H9 (cell line): ENCODE data around the gene ELMOD1. TPM values are rescaled to one million over a fixed set of nuclear protein-coding genes. Genes with fewer than 3 reads are reported as not detected.

ENCODE experiments used
- DNase-seq: peaks from one replicate; pipeline ENCODE4 v3.0.0-alpha.2; 2017
- H2AFZ ChIP-seq: one replicate; pipeline ENCODE4 v1.6.1; 2013; ENCODE audit warnings: mild to moderate bottlenecking, low read length, control low read depth, moderate library complexity
- H2AK5ac ChIP-seq: 2 replicates; pipeline ENCODE4 v1.6.1; 2013; ENCODE audit warnings: low read length, control low read depth, mixed read lengths; ENCODE audit not compliant: insufficient read length
- H2BK120ac ChIP-seq: one replicate; pipeline ENCODE4 v1.6.1; 2013; ENCODE audit warnings: low read depth, mild to moderate bottlenecking, low read length, control low read depth, inconsistent platforms; ENCODE audit not compliant: poor library complexity, severe bottlenecking
- H2BK12ac ChIP-seq: 2 replicates; pipeline ENCODE4 v1.6.1; 2013; ENCODE audit warnings: low read length, control low read depth, mixed read lengths, low read depth; ENCODE audit not compliant: insufficient read length
- H2BK15ac ChIP-seq: 2 replicates; pipeline ENCODE4 v1.6.1; 2013; ENCODE audit warnings: low read depth, low read length, control low read depth
- H2BK20ac ChIP-seq: one replicate; pipeline ENCODE4 v1.6.1; 2013; ENCODE audit warnings: low read depth, mild to moderate bottlenecking, low read length, control low read depth, inconsistent platforms; ENCODE audit not compliant: poor library complexity, severe bottlenecking
- H2BK5ac ChIP-seq: 2 replicates; pipeline ENCODE4 v1.6.1; 2013; ENCODE audit warnings: low read length, control low read depth, mixed read lengths; ENCODE audit not compliant: insufficient read length
- H3K14ac ChIP-seq: 2 replicates; pipeline ENCODE4 v1.6.1; 2013; ENCODE audit warnings: low read length, control low read depth; ENCODE audit not compliant: insufficient read depth
- H3K18ac ChIP-seq: 2 replicates; pipeline ENCODE4 v1.6.1; 2013; ENCODE audit warnings: low read depth, mild to moderate bottlenecking, mixed read lengths, low read length, control low read depth; ENCODE audit not compliant: insufficient read length
- H3K23ac ChIP-seq: 2 replicates; pipeline ENCODE4 v1.6.1; 2013; ENCODE audit warnings: low read length, control low read depth, mixed read lengths, low read depth; ENCODE audit not compliant: insufficient read length
- H3K23me2 ChIP-seq: 2 replicates; pipeline ENCODE4 v1.6.1; 2013; ENCODE audit warnings: low read depth, mild to moderate bottlenecking, mixed read lengths, low read length, control low read depth; ENCODE audit not compliant: insufficient read length, poor library complexity, severe bottlenecking
- H3K27ac ChIP-seq: 2 replicates; pipeline ENCODE4 v1.5.1; 2013; ENCODE audit warnings: low read length, control low read depth, mixed read lengths, low read depth; ENCODE audit not compliant: insufficient read length
- H3K27me3 ChIP-seq: 2 replicates; pipeline ENCODE4 v1.6.1; 2013; ENCODE audit warnings: low read length, control low read depth, inconsistent platforms; ENCODE audit not compliant: insufficient read depth
- H3K4ac ChIP-seq: 2 replicates; pipeline ENCODE4 v1.6.1; 2013; ENCODE audit warnings: low read depth, mild to moderate bottlenecking, control low read depth, inconsistent platforms, low read length, moderate library complexity
- H3K4me1 ChIP-seq: 2 replicates; pipeline ENCODE4 v1.6.1; 2013; ENCODE audit warnings: low read length, control low read depth, inconsistent platforms; ENCODE audit not compliant: insufficient read depth
- H3K4me2 ChIP-seq: 2 replicates; pipeline ENCODE4 v1.6.1; 2013; ENCODE audit warnings: low read length, control low read depth, mixed read lengths; ENCODE audit not compliant: insufficient read length, insufficient read depth
- H3K56ac ChIP-seq: 2 replicates; pipeline ENCODE4 v1.6.1; 2013; ENCODE audit warnings: low read depth, mild to moderate bottlenecking, mixed read lengths, low read length, control low read depth; ENCODE audit not compliant: insufficient read length
- H3K79me1 ChIP-seq: 2 replicates; pipeline ENCODE4 v1.6.1; 2013; ENCODE audit warnings: low read depth, mild to moderate bottlenecking, moderate library complexity, low read length, control low read depth, inconsistent platforms; ENCODE audit not compliant: insufficient read depth, poor library complexity, severe bottlenecking
- H3K79me2 ChIP-seq: 2 replicates; pipeline ENCODE4 v1.6.1; 2013; ENCODE audit warnings: low read length, control low read depth, inconsistent platforms; ENCODE audit not compliant: insufficient read depth
- H3K9ac ChIP-seq: 2 replicates; pipeline ENCODE4 v1.6.1; 2013; ENCODE audit warnings: low read length, control low read depth, mixed read lengths; ENCODE audit not compliant: insufficient read length; ENCODE audit errors: extremely low read depth
- H3K9me3 ChIP-seq: one replicate; pipeline ENCODE4 v1.6.1; 2013; ENCODE audit warnings: low read depth, low read length, inconsistent platforms; ENCODE audit not compliant: control insufficient read depth
- H3T11ph ChIP-seq: one replicate; pipeline ENCODE4 v1.6.1; 2013; ENCODE audit warnings: mild to moderate bottlenecking, low read length, control low read depth, inconsistent platforms
- H4K20me1 ChIP-seq: one replicate; pipeline ENCODE4 v1.6.1; 2013; ENCODE audit not compliant: control insufficient read depth, insufficient read length, insufficient read depth
- H4K5ac ChIP-seq: 2 replicates; pipeline ENCODE4 v1.6.1; 2013; ENCODE audit warnings: low read depth, mild to moderate bottlenecking, mixed read lengths, low read length, control low read depth; ENCODE audit not compliant: insufficient read length
- H4K8ac ChIP-seq: replicated peaks from 2 replicates; pipeline ENCODE4 v1.6.1; 2013; ENCODE audit warnings: low read length, control low read depth, mixed read lengths, low read depth; ENCODE audit not compliant: insufficient read length
- H4K91ac ChIP-seq: 2 replicates; pipeline ENCODE4 v1.6.1; 2013; ENCODE audit warnings: low read depth, mild to moderate bottlenecking, moderate library complexity, mixed read lengths, low read length, control low read depth; ENCODE audit not compliant: insufficient read length
- H3K27ac Mint-ChIP-seq, 3 experiments: 2 replicates in 2 of 3; 3 replicates in 1 of 3; pipeline ENCODE4 v1.8.0; 2020 to 2021; ENCODE audit warnings: mixed read lengths in 3 of 3, mild to moderate bottlenecking in 1 of 3, moderate library complexity in 1 of 3
- H3K27me3 Mint-ChIP-seq: 2 replicates; pipeline ENCODE4 v1.8.0; 2021; ENCODE audit warnings: low read depth, mild to moderate bottlenecking, moderate library complexity, mixed read lengths
- H3K36me3 Mint-ChIP-seq, 3 experiments: 2 replicates in 2 of 3; 3 replicates in 1 of 3; pipeline ENCODE4 v1.8.0; 2020 to 2021; ENCODE audit warnings: low read depth in 3 of 3, mixed read lengths in 3 of 3; ENCODE audit not compliant: insufficient read depth in 1 of 3
- H3K4me1 Mint-ChIP-seq, 2 experiments: 2 replicates each; pipeline ENCODE4 v1.8.0; 2020; ENCODE audit warnings: mixed read lengths in 2 of 2
- H3K4me3 Mint-ChIP-seq, 2 experiments: 2 replicates in 1 of 2; 3 replicates in 1 of 2; pipeline ENCODE4 v1.8.0; 2020 to 2021; ENCODE audit warnings: mild to moderate bottlenecking in 2 of 2, mixed read lengths in 2 of 2, moderate library complexity in 1 of 2
- H3K9me3 Mint-ChIP-seq, 2 experiments: 2 replicates in 1 of 2; 3 replicates in 1 of 2; pipeline ENCODE4 v1.8.0; 2020; ENCODE audit warnings: mild to moderate bottlenecking in 2 of 2, mixed read lengths in 2 of 2, moderate library complexity in 1 of 2
- CTCF ChIP-seq: fragments of 200-600 bp; sonication (generic); conservative IDR thresholded peaks from 3 replicates; pipeline ENCODE4 v1.8.0; 2021; ENCODE audit warnings: antibody characterized with exemption, mild to moderate bottlenecking
- total RNA-seq: library from RNA; stranded (reverse); gene quantifications from 2 replicates; pipeline ENCODE4 v1.2.1, GENCODE V29; 2021

The ELMOD1 gene
- total RNA-seq, 1 experiment from 2014 or later = 0.61 TPM

- DNase-seq = no peak
- Histone ChIP-seq H3K9ac (no peak overlapping the region), H2BK20ac (no peak overlapping the region), H3K14ac (no peak overlapping the region), H3K4me1 (no peaks in the 10 kb centered on the region; the same call in 1 of the 2 replicates), H4K20me1 (no peaks in the 10 kb centered on the region), H3K18ac (no peak overlapping the region), H4K5ac (no peak overlapping the region), H3K79me2 (no peaks in the 10 kb centered on the region), H3K4me2 (no peak overlapping the region), H3K79me1 (no peaks in the 10 kb centered on the region), H3K56ac (no peak overlapping the region), H3T11ph (no peak overlapping the region), H3K27me3 (no peaks in the 10 kb centered on the region), H3K4ac (no peak overlapping the region), H2AK5ac (no peak overlapping the region), H3K23ac (no peak overlapping the region), H2BK15ac (no peak overlapping the region), H4K91ac (no peak overlapping the region), H3K9me3 (no peaks in the 10 kb centered on the region), H2BK12ac (no peak overlapping the region), H3K27ac (no peak overlapping the region), H3K23me2 (no peaks in the 10 kb centered on the region), H4K8ac (no peak overlapping the region), H2AFZ (no peak overlapping the region), H2BK5ac (no peak overlapping the region), H2BK120ac (no peak overlapping the region)
- no peak overlapping the region for H3K4me3 Mint-ChIP-seq
- H3K4me1 Mint-ChIP-seq = peaks cover 18 to 24% of the 10 kb centered on the region in 2 experiments
- TF ChIP-seq CTCF = no peak
- no peaks in the 10 kb centered on the region for H3K9me3 Mint-ChIP-seq
- no peaks in the 10 kb centered on the region for H3K36me3 Mint-ChIP-seq
- 0 out of 7 replicates have a peak overlapping the region, but pooled peaks of 1 of the 3 experiments have one; percentile 36 for H3K27ac Mint-ChIP-seq
- no peaks in the 10 kb centered on the region for H3K27me3 Mint-ChIP-seq
Observed at GRCh38 chr11:107659310-107659709, 68.4 kb downstream of the ELMOD1 start.
